ENCODE data around the gene MCC.
"Not testable (repeated sequence)": the region's sequence is repeated elsewhere in the genome, so short reads cannot be mapped to it uniquely, and the experiment has no call there.

- not testable (repeated sequence) for TF ChIP-seq CTCF, POLR2AphosphoS5 (IDR thresholded peaks at IDR 0.05)
Measured at GRCh38 chr5:113457106-113457505, 31.1 kb downstream of the MCC start.

All from breast epithelium (tissue), 3 donors.